DMS114 treated with DMSO at 0.1 percent for 48 hours (cell line): Measurements from ENCODE around the gene TBC1D28.
A peak's percentile ranks its signal among the peaks of the same experiment; 100 is the strongest.
"Not testable (repeated sequence)": the region's sequence is repeated elsewhere in the genome, so short reads cannot be mapped to it uniquely, and the experiment has no call there.

Source experiments
- DNase-seq: peaks from one replicate; lab custom pipeline; 2025; ENCODE audit not compliant: unreplicated experiment; lab: John Stamatoyannopoulos, UW

Gene TBC1D28

GRCh38 chr17:18644291-18644690, at the start of gene TBC1D28:
TBC1D28 (minus strand) TSS chr17:18644391; CDS start chr17:18641352, 3,039 bp downstream.
- not testable (repeated sequence) for DNase-seq

- DNase-seq = not testable (repeated sequence)
These were observed 38.5 kb upstream of the TBC1D28 start for GRCh38 chr17:18682668-18683067.

GRCh38 chr17:18681767-18682571, 37.8 kb upstream of the TBC1D28 start, which contains the start of gene FOXO3B:
FOXO3B (minus strand) TSS chr17:18682314; CDS start chr17:18681651, 663 bp downstream.
- DNase-seq = peak; percentile 41

- DNase-seq = not testable (repeated sequence)
These were observed 33.2 kb upstream of the TBC1D28 start for GRCh38 chr17:18677381-18677780.

GRCh38 chr17:18676928-18677327, 32.7 kb upstream of the TBC1D28 start:
- DNase-seq = not testable (repeated sequence)

- not testable (repeated sequence) for DNase-seq
These were observed 28.4 kb upstream of the TBC1D28 start for GRCh38 chr17:18672395-18673227.

- not testable (repeated sequence) for DNase-seq
These were observed 24.4 kb upstream of the TBC1D28 start for GRCh38 chr17:18668625-18669024.

- not testable (repeated sequence) for DNase-seq
These were observed 23.3 kb upstream of the TBC1D28 start for GRCh38 chr17:18667535-18667934.

GRCh38 chr17:18666326-18666725, 22.1 kb upstream of the TBC1D28 start:
- DNase-seq = not testable (repeated sequence)

GRCh38 chr17:18661924-18662624, 17.9 kb upstream of the TBC1D28 start:
- DNase-seq = not testable (repeated sequence)

GRCh38 chr17:18650094-18650493, 5.9 kb upstream of the TBC1D28 start:
- not testable (repeated sequence) for DNase-seq

GRCh38 chr17:18643124-18643523, 1.1 kb downstream of the TBC1D28 start:
- not testable (repeated sequence) for DNase-seq

- not testable (repeated sequence) for DNase-seq
These were observed 5.8 kb downstream of the TBC1D28 start for GRCh38 chr17:18638357-18638756.

- DNase-seq = not testable (repeated sequence)
These were observed 8.0 kb downstream of the TBC1D28 start for GRCh38 chr17:18636237-18636636.

- DNase-seq = not testable (repeated sequence)
These were observed 8.4 kb downstream of the TBC1D28 start for GRCh38 chr17:18635773-18636172.

GRCh38 chr17:18634550-18635263, 9.5 kb downstream of the TBC1D28 start:
- DNase-seq = not testable (repeated sequence)

- no peak for DNase-seq
These were observed 17.9 kb downstream of the TBC1D28 start for GRCh38 chr17:18626152-18626870.

GRCh38 chr17:18625509-18626104, 18.6 kb downstream of the TBC1D28 start:
- DNase-seq = not testable (repeated sequence)

- DNase-seq = not testable (repeated sequence)
These were observed 19.2 kb downstream of the TBC1D28 start for GRCh38 chr17:18624862-18625501.
